Heart left ventricle (tissue), 16 donors: Measurements from ENCODE around the gene GPRC5A. TPM values are rescaled to one million over a fixed set of nuclear protein-coding genes. Genes with fewer than 3 reads are reported as not detected.
A peak's percentile ranks its signal among the peaks of the same experiment; 100 is the strongest.

ENCODE experiments used
- ATAC-seq, 4 donors: fragments of 200-7000 bp; cut with Tn5 transposase; one replicate each; pipeline ENCODE4 v1.9.1; 2020 to 2022; ENCODE audit warnings: moderate library complexity in 4 of 4, mild to moderate bottlenecking in 3 of 4, moderate number of reproducible peaks in 1 of 4
- DNase-seq, 5 donors: peaks; one replicate each; pipeline ENCODE4 v3.0.0-alpha.2; 2020
- H3K27ac ChIP-seq, 12 donors: fragments of 200-600 bp; sonication (generic) in 4 of 12; one replicate each; pipeline versions ENCODE4 v1.5.0 to v1.8.0; 2016 to 2022; ENCODE audit warnings: mild to moderate bottlenecking in 2 of 12
- H3K27me3 ChIP-seq, 9 donors: fragments of 200-600 bp; sonication (generic) in 2 of 9; one replicate each; pipeline versions ENCODE4 v1.5.1 to v1.8.0; 2016 to 2022; ENCODE audit warnings: mild to moderate bottlenecking in 3 of 9
- H3K36me3 ChIP-seq, 9 donors: fragments of 200-600 bp; sonication (generic) in 2 of 9; one replicate each; pipeline versions ENCODE4 v1.5.0 to v1.8.0; 2018 to 2022; ENCODE audit warnings: mild to moderate bottlenecking in 2 of 9
- H3K4me1 ChIP-seq, 12 donors: fragments of 200-600 bp; sonication (generic) in 4 of 12; one replicate each; pipeline versions ENCODE4 v1.5.0 to v1.8.0; 2016 to 2022; ENCODE audit warnings: mild to moderate bottlenecking in 3 of 12
- H3K4me3 ChIP-seq, 12 donors: fragments of 200-600 bp; sonication (generic) in 4 of 12; one replicate each; pipeline versions ENCODE4 v1.5.0 to v1.8.0; 2017 to 2022; ENCODE audit warnings: mild to moderate bottlenecking in 9 of 12, moderate library complexity in 4 of 12
- H3K9me3 ChIP-seq, 12 donors: fragments of 200-600 bp; sonication (generic) in 4 of 12; one replicate each; pipeline versions ENCODE4 v1.5.0 to v1.8.0; 2016 to 2022; ENCODE audit warnings: mild to moderate bottlenecking in 1 of 12
- POLR2A ChIP-seq, 2 donors: fragments of 450-650 bp; IDR thresholded peaks; one replicate each; pipeline ENCODE4 v1.6.1; 2017; ENCODE audit warnings: antibody characterized with exemption in 2 of 2, mild to moderate bottlenecking in 2 of 2, moderate library complexity in 2 of 2
- WGBS, 4 donors: extraction: QIAGEN DNeasy Blood & Tissue Kit in 2 of 4; methylation state at CpG; one replicate each; pipeline versions ENCODE4 v1.1.5 to v1.1.7; 2013 to 2018; 5-methylcytosine and 5-hydroxymethylcytosine counted together
- intact Hi-C, 10 donors: fragments of 100-400 bp; cut with DNase I; formaldehyde crosslinking; loops; one replicate each; pipeline versions ENCODE4 v1.11.1 to v1.14.2; 2022
- polyA plus RNA-seq, 2 donors: library from polyadenylated mRNA; stranded (reverse); fragments of 200-250 nt; gene quantifications; one replicate each; pipeline ENCODE4 v1.2.3, GENCODE V29; 2013
- total RNA-seq, 9 donors: library from RNA; depleted of rRNA in 2 of 9; stranded (reverse); fragments of >200 nt in 2 of 9; fragmentation: NEBNext Ultra II Directional in 3 of 9; extraction: Animal tissue kit (Norgen Biotek cat#: 25700) in 3 of 9; gene quantifications; one replicate each; pipeline versions ENCODE4 v1.1.0 to v1.2.4, GENCODE V29; 2016 to 2023
- TF ChIP-seq, protein P1 (sequence below), 12 donors: fragments of 200-600 bp; sonication (generic) in 4 of 12; IDR thresholded peaks; one replicate each; pipeline versions ENCODE4 v1.5.0 to v1.8.0; 2018 to 2022; ENCODE audit warnings: antibody characterized with exemption in 12 of 12, mild to moderate bottlenecking in 5 of 12
- donor health status: ischemic (EF 13 %, LVEDD 7.1; RV severe dilation, severe dysfunction).
- donor health status: healthy with polysubstance abuse.
- donor health status: DM: no; HTN: yes; CAD: no.
- donor health status: DM: no; HTN: no; CAD: no.
- donor health status: ischemic (EF 25% LVEDD 6.9; RV normal size, moderate dysfunction).
- donor health status: ischemic (EF 25% LVEDD 5.7; RV mildly dilated, moderate dysfunction).
- donor health status: healthy.
- donor health status: DM: yes; HTN: yes; CAD: no.
- donor health status: ischemic (EF 35%, LVEDD 5.7; RV mildly dilated, moderate dysfunction).
- donor health status: nonischemic (EF 11% LVEDD 7.7; RV severe dilation, severe dysfunction).
- donor health status: DM: yes; HTN: yes; CAD: no.
- donor health status: PGD.
- donor health status: ischemic (EF 29% LVEDD 5.4; RV normal size, mild dysfunction).
- donor health status: nonischemic (EF 23%, LVEDD 6.1; RV moderate dilation, normal function).

GPRC5A gene
- total and polyA plus RNA-seq, 11 donors = 0.27 to 5.3 (median 1.2) TPM

GRCh38 chr12:12915656-12916055 is 24.3 kb downstream of the GPRC5A start:
- no peaks in the 10 kb centered on the region for H3K27me3 ChIP-seq
- DNase-seq (no peak), ATAC-seq (no peak)
- intact Hi-C loops = loop anchor here (1.0 to 10.0 kb wide), 14 partner anchors 67 to 1249 kb away; no protein-coding TSS in a partner anchor
- peaks cover 0 to 14% (median 7%) of the 10 kb centered on the region in 12 donors for H3K4me1 ChIP-seq
- WGBS, 4 donors = 78 to 84% (median 82%) methylated on average over 10 of the region's 10 CpGs
- H3K4me3 ChIP-seq = no peak overlapping the region
- no peaks in the 10 kb centered on the region for H3K36me3 ChIP-seq
- peak overlapping the region in 1 of 12 donors; percentile 46 for H3K27ac ChIP-seq
- no peak for TF ChIP-seq POLR2A (IDR thresholded peaks at IDR 0.05)
- TF ChIP-seq, protein P1, sequence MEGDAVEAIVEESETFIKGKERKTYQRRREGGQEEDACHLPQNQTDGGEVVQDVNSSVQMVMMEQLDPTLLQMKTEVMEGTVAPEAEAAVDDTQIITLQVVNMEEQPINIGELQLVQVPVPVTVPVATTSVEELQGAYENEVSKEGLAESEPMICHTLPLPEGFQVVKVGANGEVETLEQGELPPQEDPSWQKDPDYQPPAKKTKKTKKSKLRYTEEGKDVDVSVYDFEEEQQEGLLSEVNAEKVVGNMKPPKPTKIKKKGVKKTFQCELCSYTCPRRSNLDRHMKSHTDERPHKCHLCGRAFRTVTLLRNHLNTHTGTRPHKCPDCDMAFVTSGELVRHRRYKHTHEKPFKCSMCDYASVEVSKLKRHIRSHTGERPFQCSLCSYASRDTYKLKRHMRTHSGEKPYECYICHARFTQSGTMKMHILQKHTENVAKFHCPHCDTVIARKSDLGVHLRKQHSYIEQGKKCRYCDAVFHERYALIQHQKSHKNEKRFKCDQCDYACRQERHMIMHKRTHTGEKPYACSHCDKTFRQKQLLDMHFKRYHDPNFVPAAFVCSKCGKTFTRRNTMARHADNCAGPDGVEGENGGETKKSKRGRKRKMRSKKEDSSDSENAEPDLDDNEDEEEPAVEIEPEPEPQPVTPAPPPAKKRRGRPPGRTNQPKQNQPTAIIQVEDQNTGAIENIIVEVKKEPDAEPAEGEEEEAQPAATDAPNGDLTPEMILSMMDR (IDR thresholded peaks at IDR 0.05) = no peak
- no peaks in the 10 kb centered on the region for H3K9me3 ChIP-seq

GRCh38 chr12:12916135-12916944 is 25.0 kb downstream of the GPRC5A start:
- no peaks in the 10 kb centered on the region for H3K9me3 ChIP-seq
- H3K4me1 ChIP-seq = peaks cover 0 to 14% (median 7%) of the 10 kb centered on the region in 12 donors
- peak; percentile 86 to 98 (median 96) for ATAC-seq
- TF ChIP-seq POLR2A (IDR thresholded peaks at IDR 0.05) = no peak
- TF ChIP-seq, protein P1 (IDR thresholded peaks at IDR 0.05) = peak; percentile 96 to 99 (median 98)
- H3K4me3 ChIP-seq = peak overlapping the region in 4 of 12 donors; percentile 10 to 23 (median 16)
- intact Hi-C loops = loop anchor here (1.0 to 10.0 kb wide), 14 partner anchors 66 to 1248 kb away; no protein-coding TSS in a partner anchor
- H3K36me3 ChIP-seq = no peaks in the 10 kb centered on the region
- DNase-seq = peak; percentile 75 to 88 (median 84)
- no peaks in the 10 kb centered on the region for H3K27me3 ChIP-seq
- peak overlapping the region in 6 of 12 donors; percentile 5 to 46 (median 34) for H3K27ac ChIP-seq
- 22 to 30% (median 26%) methylated on average over 19 of the region's 19 CpGs for WGBS, 4 donors

DNA sequence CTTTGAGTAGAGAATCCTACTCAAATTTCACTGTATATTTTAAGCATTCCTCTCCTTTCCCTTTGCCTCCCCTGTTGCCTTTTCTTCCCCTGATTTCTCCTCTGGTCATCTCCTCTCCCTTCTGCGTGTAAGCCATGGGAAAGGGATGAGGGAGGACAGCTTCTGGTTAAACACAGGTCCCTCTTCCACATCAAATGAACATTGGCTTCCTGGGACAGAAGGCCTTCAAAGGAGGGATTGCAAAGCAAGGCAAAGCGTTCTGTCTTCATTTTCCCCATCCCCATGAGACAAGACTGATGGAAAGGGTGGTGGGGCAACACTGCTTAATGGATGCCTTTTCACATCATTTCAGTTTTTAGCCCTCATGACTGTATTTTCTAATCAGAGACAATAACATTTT is 26.2 kb downstream of the GPRC5A start:
- 94 to 99% (median 98%) methylated on average over 2 of the region's 2 CpGs for whole genome bisulfite sequencing, 4 donors
- no peak for DNase-seq
- H3K9me3 ChIP-seq = no peaks in the 10 kb centered on the region
- peaks cover 0 to 14% (median 9%) of the 10 kb centered on the region in 12 donors for H3K4me1 ChIP-seq
- no peaks in the 10 kb centered on the region for H3K36me3 ChIP-seq
- H3K4me3 ChIP-seq = no peak overlapping the region
- ATAC-seq = no peak
- no peak overlapping the region for H3K27ac ChIP-seq
- intact Hi-C loops = loop anchor here (2.0 to 10.0 kb wide), 13 partner anchors 65 to 1247 kb away; no protein-coding TSS in a partner anchor
- H3K27me3 ChIP-seq = no peaks in the 10 kb centered on the region
- no peak for TF ChIP-seq POLR2A (IDR thresholded peaks at IDR 0.05)
- TF ChIP-seq, protein P1 (IDR thresholded peaks at IDR 0.05) = no peak

- 73 to 84% (median 78%) methylated on average over 6 of the region's 6 CpGs for WGBS, 4 donors
- Histone ChIP-seq H3K4me1 (peaks cover 0 to 14% (median 9%) of the 10 kb centered on the region in 12 donors), H3K27ac (no peak overlapping the region), H3K36me3 (no peaks in the 10 kb centered on the region), H3K4me3 (no peak overlapping the region), H3K9me3 (no peaks in the 10 kb centered on the region), H3K27me3 (no peaks in the 10 kb centered on the region)
- DNase-seq = no peak
- ATAC-seq = no peak
- no peak for TF ChIP-seq POLR2A (IDR thresholded peaks at IDR 0.05)
- TF ChIP-seq, protein P1 (IDR thresholded peaks at IDR 0.05) = no peak
- intact Hi-C loops = loop anchor here (5.0 to 10.0 kb wide), 10 partner anchors 63 to 1246 kb away; no protein-coding TSS in a partner anchor
Observed at GRCh38 chr12:12918781-12919389, 27.5 kb downstream of the GPRC5A start.
